ENCODE data around the gene SH3RF3. TPM values are rescaled to one million over a fixed set of nuclear protein-coding genes. Genes with fewer than 3 reads are reported as not detected.

Gene SH3RF3
- total and polyA plus RNA-seq, 10 of the 15 experiments (the other 5 are each of a cell fraction or from before 2014, with no cell fraction given), result 0.08 to 8.8 (median 2.3) TPM

- Histone ChIP-seq H3K4me2 (ENCODE audit: control insufficient read depth, insufficient read depth) (no peak overlapping the region), H3K36me3 (ENCODE audit: control insufficient read depth in 2 of 2, insufficient read depth in 2 of 2, low read length in 1 of 2) (no peaks in the 10 kb centered on the region), H2AFZ (ENCODE audit: control insufficient read depth, low read depth, low read length) (no peak overlapping the region), H3K4me3 (no peak overlapping the region), H3K79me2 (ENCODE audit: control insufficient read depth, insufficient read depth, low read length) (no peaks in the 10 kb centered on the region), H3K27me3 (replicated peaks in 1 of 2; ENCODE audit: control insufficient read depth in 2 of 2, insufficient read depth in 2 of 2, low read length in 1 of 2) (no peaks in the 10 kb centered on the region), H3K9ac (ENCODE audit: control insufficient read depth, insufficient read depth, low read length) (no peak overlapping the region), H3K9me3 (replicated peaks; ENCODE audit: control insufficient read depth, insufficient read depth, low read length) (no peaks in the 10 kb centered on the region), H4K20me1 (ENCODE audit: control insufficient read depth, insufficient read depth) (no peaks in the 10 kb centered on the region), H3K27ac (ENCODE audit: control insufficient read depth, insufficient read depth) (no peak overlapping the region), H3K4me1 (ENCODE audit: control insufficient read depth, insufficient read depth, low read length) (no peaks in the 10 kb centered on the region)
- RAD21 ChIA-PET (ENCODE audit: unreplicated experiment), result no interaction called here
- SMC1A ChIA-PET (ENCODE audit: uncharacterized antibody, unreplicated experiment), result no interaction called here
- intact Hi-C loops (cut with micrococcal nuclease; ENCODE audit: unreplicated experiment), result no loop called here
- WGBS (ENCODE audit: insufficient coverage, insufficient replicate concordance, low lambda C conversion rate, missing lambda C conversion rate), result 43% methylated on average over 19 of the region's 19 CpGs
- in situ Hi-C loops (cut with MboI), result no loop called here
- FAIRE-seq (no peak), DNase-seq (ENCODE audit: low read depth, low spot score) (no peak), ATAC-seq (no peak)
- CTCF ChIA-PET, result no interaction called here
- TF ChIP-seq NFYB (IDR thresholded peaks at IDR 0.05; ENCODE audit: insufficient read depth, low read depth, low read length) (no peak), EZH2 (IDR thresholded peaks at IDR 0.05; ENCODE audit: borderline replicate concordance, control insufficient read depth, low read depth, low read length) (no peak), TCF7 (IDR thresholded peaks at IDR 0.05; ENCODE audit: borderline replicate concordance) (no peak), ELK1 (IDR thresholded peaks at IDR 0.05; ENCODE audit: low read depth, low read length) (no peak), ATF3 (IDR thresholded peaks at IDR 0.05; ENCODE audit: borderline replicate concordance, extremely low read depth, low read depth, low read length) (no peak), TBL1XR1 (IDR thresholded peaks at IDR 0.05; ENCODE audit: low read depth, low read length) (no peak)
- BruUV-seq (replicated peaks), result no TSS peak
- POLR2A ChIA-PET, result no interaction called here
These were observed 300.0 kb downstream of the SH3RF3 start for GRCh38 chr2:109428841-109429566.

Measured in GM12878 (cell line).